T-helper 1 cell (primary cell): ENCODE data around the gene AJM1.

Experiments used
- DNase-seq, 5 donors: peaks; one replicate each; pipeline ENCODE4 v3.0.0-alpha.2; 2012 to 2020

Gene AJM1

DNA sequence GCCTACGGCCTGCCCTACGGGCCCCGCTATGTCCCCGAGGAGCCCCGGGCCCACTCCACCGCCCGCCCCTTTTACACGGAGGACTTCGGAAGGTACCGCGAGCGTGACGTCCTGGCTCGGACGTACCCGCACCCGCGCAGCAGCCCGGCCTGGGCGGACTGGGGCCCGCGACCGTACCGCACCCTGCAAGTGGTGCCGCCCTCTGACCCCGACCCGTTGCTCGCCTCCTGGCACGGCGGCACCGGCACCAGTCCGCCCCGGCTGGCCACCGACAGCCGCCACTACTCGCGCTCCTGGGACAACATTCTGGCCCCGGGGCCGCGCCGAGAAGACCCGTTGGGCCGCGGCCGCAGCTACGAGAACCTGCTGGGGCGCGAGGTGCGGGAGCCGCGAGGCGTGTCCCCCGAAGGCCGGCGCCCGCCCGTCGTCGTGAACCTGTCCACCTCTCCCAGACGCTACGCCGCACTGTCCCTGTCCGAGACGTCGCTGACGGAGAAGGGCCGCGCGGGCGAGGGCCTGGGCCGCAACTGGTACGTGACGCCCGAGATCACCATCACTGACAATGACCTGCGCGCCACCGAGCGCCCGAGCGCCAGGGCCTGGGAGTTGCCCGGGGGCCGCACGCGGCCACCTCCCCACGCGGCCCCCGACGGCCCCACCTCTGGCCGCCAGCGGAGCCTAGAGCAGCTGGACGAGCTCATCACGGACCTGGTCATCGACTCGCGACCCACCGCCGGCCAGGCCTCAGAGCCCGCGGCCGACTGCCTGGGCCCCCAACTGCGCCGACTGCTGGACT, 3.4 kb downstream of the AJM1 start:
- no peak for DNase-seq

DNA sequence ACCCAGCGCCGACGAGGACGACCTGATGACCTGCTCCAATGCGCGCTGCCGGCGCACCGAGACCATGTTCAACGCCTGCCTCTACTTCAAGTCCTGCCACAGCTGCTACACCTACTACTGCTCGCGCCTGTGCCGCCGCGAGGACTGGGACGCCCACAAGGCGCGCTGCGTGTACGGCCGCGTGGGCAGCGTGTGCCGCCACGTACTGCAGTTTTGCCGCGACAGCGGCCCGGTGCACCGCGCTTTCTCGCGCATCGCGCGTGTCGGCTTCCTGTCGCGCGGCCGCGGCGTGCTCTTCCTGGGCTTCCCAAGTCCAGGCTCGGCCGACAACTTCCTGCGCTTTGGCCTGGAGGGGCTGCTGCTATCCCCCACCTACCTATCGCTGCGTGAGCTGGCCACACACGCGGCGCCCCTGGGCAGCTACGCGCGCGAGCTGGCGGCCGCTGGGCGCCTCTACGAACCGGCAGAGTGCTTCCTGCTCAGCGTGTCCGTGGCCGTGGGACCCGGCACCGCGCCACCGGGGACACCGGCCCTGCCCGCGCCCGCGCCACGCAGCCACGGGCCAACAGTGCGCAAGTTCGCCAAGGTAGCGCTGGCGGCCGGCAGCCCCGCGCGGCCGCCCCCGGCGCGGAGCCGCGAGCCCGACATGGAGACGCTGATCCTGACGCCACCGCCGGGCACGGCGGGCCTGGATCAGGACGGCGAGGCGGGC, 4.3 kb downstream of the AJM1 start:
- DNase-seq: no peak

DNA sequence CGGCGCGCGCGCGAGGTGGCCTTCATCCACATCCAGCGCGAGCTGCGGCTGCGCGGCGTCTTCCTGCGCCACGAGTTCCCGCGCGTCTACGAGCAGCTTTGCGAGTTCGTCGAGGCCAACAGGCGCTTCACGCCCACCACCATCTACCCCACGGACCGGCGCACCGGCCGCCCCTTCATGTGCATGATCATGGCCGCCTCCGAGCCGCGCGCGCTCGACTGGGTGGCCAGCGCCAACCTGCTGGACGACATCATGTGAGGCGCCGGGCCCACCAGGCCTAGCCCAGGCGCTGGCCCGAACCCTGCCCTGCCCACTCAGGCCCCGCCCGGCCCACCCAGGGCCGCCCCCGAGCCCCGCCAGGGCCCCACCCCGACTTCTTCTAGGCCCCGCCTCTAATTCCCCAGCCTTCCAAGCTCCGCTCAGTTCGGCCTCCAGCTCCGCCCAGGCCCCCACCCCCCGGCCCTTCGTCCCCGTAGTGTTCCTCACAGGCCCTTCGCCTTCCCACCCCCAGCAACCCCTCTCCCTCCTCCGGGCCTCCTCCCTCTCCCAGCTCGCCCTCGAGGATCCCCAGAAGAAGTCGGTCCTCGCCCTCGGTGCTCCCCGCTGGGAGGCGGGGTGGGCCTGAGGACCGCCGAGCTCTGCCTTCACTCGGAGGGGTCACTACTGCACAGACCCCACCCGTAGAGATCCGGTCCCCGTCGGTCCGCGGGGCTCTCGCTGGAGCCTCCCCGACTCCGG, 5.0 kb downstream of the AJM1 start:
- peak in 1 of 5 donors; percentile 28 for DNase-seq

DNA sequence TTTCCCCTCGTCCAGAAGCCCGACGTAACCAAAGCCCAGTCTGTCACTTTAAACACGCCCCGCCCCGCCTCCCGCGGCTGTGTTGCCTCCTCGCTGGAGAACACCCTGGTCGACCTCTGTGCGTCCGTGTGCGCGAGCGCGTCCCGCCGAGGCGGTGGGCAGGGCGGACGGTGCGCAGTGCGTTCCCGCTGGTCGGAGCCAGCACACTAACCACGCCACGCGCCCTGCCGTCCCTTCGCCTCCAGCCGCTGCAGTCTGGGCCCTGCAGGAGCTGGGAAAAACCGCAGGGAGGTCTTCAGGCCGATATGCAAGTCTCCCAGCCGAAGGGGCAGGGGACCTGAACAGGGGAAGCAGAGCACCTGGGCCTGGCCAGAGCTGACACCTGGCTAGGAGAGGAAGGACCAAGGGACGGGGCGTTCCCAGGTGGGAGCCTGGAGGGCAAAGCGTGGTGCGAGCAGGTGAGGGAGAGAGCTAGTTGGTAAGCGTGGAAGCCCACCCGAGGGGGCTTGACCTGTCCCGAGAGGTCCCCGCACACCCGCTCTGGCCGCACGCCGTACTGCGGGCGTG, 5.6 kb downstream of the AJM1 start:
- peak; percentile 40 to 86 (median 48) for DNase-seq

DNA sequence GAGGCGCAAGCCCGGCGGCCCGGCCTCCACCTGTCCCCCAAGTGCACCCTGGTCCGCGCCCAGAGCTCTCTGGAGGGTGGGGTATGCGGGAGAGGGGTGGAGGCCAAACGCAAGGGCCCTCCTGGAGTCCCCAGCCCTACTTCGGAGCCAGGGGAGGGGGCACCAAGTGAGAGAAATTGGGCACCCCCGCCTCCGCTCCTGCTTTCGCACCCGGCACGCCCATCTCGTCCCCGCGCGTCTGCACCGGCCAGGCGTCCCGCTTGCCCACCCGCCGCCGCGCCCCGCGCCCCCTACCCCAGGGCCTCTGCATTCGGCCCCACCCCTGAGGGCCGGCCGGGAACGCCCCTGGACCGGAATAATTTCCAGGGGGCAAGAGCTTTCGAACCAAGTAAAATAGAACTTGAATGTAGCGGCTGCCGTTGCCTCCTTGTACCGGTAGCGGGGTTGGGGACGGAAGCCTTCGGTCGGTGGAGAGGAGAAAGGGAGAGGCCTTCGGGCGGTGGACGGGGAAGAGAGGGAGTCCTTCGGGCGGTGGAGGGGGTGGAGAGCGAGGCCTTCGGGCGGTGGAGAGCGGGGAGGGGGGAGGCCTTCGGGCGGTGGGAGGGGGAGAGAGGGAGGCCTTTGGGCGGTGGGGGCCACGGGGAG, 6.2 kb downstream of the AJM1 start:
- no peak for DNase-seq

DNA sequence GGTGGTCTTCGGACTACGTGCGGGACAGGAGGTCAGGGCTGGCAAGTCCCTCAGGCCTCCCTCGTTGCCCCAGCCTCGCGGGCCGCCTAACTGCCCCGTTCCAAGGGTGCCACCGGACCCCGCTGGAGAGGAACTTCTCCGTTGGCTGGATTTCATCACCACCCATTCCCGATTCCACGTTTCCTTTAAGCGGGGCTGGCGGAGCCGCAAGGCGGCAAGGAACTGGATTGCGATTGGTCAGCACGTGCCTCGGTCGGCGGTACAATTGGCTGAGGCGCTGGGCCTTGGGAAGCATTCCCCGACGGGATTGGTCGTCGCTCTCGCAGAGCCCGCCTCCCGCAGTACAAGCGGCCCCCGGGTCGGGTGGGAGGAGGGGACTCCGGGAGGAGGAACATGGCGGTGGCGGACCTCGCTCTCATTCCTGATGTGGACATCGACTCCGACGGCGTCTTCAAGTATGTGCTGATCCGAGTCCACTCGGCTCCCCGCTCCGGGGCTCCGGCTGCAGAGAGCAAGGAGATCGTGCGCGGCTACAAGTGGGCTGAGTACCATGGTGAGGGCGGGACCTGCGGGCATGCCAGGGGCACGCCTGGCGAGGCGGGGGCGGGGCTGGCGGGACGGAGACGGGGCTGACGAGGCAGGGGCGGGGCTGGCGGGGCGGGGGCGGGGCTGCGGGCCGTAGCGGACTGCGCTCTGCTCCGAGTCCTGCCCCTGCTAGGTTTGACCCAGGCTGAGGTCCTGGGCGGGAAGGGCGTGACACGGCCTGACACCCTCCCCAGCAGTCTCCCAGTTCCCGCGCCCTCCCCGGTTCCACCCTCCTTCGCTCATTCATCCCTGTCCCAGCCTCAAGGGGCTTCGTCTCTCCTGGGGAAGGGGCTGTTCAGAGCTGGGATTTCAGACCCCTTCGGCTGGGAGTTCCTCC, 7.0 kb downstream of the AJM1 start, which contains the start of gene PHPT1:
PHPT1 (plus strand) TSS at position 372 of the 922 bp plus-strand sequence; CDS start at position 394, 22 bp downstream.
- DNase-seq: peak; percentile 92 to 98 (median 95)

DNA sequence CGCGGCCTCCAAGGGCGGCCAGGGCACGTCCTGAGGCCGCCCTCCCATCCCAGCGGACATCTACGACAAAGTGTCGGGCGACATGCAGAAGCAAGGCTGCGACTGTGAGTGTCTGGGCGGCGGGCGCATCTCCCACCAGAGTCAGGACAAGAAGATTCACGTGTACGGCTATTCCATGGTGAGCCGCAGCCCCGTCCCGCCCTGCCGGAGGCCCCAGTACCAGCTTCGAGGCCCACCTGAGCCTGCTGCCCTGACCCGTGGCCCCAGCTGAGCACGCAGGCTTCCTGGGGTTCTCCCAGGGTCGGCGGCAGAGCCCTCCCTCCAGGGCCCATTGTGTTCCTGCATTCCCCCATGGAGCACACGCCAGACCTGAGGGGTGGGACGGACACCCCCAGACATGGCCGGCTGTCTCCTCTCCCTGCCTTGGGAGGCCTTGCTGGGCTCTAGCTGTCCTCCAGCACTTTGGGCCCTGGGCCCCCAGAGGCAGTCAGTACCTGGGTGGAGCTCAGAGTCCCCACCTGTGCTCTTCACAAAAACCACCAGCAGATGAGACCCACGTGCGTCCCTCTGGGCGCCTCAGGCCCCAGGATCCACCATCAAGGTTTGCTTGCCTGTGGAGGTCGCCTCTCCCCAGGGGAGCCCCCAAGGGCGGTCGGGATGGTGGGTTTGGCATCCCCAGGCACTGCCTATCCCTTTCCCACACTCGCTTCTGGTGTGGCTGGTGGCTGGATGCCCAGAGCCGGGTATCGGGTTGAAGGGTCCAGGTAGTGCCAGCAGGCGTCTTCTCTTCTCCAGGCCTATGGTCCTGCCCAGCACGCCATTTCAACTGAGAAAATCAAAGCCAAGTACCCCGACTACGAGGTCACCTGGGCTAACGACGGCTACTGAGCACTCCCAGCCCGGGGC, 7.9 kb downstream of the AJM1 start:
- DNase-seq: peak in 1 of 5 donors; percentile 2

GRCh38 chr9:136850866-136851775, 8.8 kb downstream of the AJM1 start:
- DNase-seq: peak in 1 of 5 donors; percentile 12

- peak in 1 of 5 donors; percentile 6 for DNase-seq
Measured at GRCh38 chr9:136851941-136852663, 9.8 kb downstream of the AJM1 start, which contains the start of gene MAMDC4. Gene MAMDC4, plus strand, starts transcription at chr9:136852346. Its CDS starts 71 bp downstream, at chr9:136852417.

- peak in 2 of 5 donors; percentile 4 to 13 for DNase-seq
Measured at GRCh38 chr9:136852664-136853595, 10.7 kb downstream of the AJM1 start.

DNA sequence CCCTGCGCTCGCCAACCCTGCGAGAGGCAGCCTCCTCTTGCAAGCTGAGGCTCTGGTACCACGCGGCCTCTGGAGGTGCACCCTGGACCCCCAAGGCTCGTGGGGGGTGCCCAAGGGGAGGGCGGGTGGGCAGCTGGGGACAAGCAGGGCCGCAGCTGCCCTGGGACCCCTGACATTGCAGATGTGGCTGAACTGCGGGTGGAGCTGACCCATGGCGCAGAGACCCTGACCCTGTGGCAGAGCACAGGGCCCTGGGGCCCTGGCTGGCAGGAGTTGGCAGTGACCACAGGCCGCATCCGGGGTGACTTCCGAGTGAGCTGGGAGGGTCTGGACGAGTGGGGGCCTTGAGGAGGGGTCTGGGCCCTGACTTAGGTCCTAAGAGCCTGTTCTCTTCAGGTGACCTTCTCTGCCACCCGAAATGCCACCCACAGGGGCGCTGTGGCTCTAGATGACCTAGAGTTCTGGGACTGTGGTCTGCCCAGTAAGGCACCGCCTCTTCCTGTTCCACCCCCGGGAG, 11.4 kb downstream of the AJM1 start:
- peak in 2 of 5 donors; percentile 5 to 13 for DNase-seq

DNA sequence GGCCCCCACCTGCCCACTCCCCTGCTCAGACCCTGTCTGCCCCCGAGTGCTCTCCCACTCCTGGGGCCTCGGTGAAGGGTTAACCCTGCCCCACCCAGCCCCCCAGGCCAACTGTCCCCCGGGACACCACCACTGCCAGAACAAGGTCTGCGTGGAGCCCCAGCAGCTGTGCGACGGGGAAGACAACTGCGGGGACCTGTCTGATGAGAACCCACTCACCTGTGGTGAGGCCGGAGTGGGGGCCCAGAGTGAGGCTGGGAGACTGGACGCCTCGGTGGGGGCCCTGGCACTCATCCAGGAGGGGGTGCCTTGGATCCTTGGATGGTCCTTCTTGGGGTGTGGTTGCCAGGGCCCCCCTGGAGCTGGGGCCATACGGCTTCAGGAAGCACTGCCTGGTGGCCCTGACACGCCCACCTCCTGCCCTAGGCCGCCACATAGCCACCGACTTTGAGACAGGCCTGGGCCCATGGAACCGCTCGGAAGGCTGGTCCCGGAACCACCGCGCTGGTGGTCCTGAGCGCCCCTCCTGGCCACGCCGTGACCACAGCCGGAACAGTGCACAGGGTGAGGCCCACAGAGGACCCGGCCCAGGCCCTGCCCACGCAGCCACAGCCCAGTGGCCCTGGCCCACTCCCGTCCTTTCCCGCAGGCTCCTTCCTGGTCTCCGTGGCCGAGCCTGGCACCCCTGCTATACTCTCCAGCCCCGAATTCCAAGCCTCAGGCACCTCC, 12.0 kb downstream of the AJM1 start:
- DNase-seq: peak in 1 of 5 donors; percentile 10

DNA sequence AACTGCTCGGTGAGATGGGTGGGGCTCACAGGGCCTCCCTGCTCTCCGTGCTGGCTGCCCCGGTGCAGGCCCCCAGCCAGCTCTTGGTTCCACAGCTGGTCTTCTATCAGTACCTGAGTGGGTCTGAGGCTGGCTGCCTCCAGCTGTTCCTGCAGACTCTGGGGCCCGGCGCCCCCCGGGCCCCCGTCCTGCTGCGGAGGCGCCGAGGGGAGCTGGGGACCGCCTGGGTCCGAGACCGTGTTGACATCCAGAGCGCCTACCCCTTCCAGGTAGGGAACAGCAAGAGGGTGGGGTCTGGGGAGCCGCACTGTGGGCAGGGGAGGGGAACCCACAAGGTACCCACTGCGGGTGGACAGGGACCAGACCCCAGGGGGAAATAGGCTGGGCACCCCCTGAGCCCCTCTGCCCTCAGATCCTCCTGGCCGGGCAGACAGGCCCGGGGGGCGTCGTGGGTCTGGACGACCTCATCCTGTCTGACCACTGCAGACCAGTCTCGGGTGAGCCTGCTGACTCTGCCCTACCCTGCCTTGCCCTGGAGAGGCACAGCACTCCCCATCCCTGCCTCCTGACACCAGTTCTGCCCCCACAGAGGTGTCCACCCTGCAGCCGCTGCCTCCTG, 12.7 kb downstream of the AJM1 start:
- peak in 1 of 5 donors; percentile 16 for DNase-seq

DNA sequence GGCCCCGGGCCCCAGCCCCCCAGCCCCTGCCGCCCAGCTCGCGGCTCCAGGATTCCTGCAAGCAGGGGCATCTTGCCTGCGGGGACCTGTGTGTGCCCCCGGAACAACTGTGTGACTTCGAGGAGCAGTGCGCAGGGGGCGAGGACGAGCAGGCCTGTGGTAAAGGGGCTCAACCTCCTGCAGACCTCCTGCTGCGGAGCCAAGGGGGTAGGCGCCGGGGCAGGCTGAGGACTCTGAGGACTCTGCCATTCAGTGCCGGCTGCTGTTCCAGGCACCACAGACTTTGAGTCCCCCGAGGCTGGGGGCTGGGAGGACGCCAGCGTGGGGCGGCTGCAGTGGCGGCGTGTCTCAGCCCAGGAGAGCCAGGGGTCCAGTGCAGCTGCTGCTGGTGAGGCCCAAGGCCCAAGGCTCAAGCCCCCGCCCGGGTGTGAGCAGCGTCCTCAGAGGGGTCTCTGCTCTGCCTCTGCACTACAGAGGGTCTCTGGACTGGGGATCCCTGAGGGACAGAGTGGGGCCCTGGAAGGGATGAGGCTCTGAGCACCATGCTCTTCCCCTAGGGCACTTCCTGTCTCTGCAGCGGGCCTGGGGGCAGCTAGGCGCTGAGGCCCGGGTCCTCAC, 13.3 kb downstream of the AJM1 start:
- no peak for DNase-seq

- no peak for DNase-seq
Measured at GRCh38 chr9:136856079-136856476, 13.8 kb downstream of the AJM1 start.
